Fibroblast of peridontal ligament (primary cell): Measurements from ENCODE around the gene AFDN.

Experiments used
- DNase-seq: peaks from one replicate; pipeline ENCODE4 v3.0.0-alpha.2; 2010; ENCODE audit errors: extremely low read depth

AFDN gene

GRCh38 chr6:167920165-167920564, 93.5 kb downstream of the AFDN start:
- no peak for DNase-seq

GRCh38 chr6:167921831-167922230, 95.1 kb downstream of the AFDN start:
- no peak for DNase-seq

GRCh38 chr6:167925026-167925425, 98.3 kb downstream of the AFDN start:
- DNase-seq, result no peak

DNA sequence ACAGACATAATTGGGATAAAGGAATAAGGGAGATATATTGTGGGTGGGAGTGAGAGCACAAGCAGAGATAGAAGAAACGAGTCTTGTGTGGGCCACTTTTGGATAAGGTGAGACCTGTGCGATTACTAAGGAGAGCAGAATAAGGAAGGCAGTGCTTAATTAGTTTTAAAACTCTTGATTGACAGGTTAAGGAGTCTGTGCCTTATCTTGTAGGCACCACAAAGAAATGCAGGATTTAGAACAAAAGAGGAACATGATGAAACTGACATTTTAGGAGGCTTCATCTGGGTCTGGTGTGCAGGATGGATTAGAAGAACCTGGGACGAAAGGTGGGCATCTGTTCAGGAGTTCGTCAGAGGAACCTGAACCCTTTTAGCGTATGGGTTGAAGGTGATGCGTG, 100.5 kb downstream of the AFDN start:
- no peak for DNase-seq

DNA sequence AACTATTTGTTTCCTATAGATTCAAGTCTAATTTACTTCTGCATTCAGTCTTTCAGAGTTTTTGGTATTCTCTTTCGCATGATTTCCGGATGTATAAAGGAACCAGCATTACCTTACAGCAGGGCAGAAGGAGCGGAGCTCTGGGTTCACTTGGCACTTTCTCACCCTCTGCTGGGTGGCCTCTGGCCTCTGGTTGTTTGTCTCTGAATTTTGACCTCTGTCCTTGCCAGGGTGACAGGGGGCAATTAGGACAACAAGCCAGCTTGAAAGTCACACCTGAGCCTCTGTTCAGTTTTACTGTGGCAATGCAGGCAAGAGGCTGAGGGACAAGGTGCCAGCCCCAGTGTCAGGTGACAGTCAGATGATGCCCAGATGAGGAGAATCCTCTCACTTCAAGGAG, 101.4 kb downstream of the AFDN start:
- DNase-seq, result no peak

DNA sequence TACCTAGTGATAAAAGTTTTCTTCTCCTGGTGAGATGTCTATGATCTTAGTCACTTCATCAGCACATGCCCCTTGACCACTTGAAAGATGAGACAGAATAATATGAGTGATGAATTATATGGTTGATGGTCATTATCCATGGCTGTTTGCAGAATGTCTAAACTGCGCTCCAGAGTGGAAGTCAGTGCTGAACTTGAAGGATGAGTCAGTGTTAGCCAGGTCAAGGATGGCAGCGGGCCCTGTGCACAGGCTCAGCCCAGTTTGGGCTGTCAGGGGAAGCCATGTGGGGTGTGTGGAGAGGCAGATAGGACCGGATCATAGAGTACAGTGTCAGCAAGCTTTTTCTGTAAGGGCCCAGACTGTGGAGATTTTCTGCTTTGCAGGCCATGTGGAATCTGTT, 103.6 kb downstream of the AFDN start:
- peak; percentile 11 for DNase-seq

DNA sequence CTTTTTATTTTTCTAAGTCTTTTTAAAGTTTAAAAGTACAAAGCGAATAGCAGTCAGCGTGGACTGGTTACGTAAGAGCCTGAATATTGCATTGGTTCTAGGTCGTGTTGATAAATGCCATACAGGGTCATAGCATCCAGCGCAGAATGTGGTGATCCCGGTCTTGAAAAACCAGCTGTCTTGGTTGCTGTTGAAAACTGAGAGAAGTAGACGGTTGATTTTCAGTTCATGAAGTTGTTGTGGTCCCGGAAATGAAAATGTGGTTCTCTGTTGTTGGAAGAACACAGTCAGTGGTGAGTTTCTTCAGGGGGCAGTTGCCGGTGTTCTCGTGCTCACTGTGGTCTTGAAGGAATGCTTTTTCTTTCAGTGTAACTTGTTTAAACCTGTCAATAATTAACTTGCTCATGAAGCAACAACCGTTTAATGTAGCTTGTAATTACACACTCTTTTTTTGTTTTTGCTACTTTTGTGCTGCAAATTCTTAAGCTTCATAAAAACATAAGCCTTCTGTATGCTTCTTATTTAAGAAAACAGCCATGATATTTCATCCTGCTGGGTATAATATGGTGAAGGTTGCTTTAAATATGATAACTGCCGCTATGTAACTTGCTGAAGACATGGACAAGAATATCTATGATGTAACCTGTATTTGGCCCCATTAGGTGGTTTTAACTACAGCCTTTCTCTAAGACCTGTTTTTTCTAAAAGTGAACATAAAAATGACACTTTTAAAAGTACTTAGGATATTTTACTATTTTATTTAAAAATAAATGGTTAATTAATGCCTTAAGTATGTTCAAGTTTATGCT, 106.0 kb downstream of the AFDN start:
- DNase-seq, result peak; percentile 89

DNA sequence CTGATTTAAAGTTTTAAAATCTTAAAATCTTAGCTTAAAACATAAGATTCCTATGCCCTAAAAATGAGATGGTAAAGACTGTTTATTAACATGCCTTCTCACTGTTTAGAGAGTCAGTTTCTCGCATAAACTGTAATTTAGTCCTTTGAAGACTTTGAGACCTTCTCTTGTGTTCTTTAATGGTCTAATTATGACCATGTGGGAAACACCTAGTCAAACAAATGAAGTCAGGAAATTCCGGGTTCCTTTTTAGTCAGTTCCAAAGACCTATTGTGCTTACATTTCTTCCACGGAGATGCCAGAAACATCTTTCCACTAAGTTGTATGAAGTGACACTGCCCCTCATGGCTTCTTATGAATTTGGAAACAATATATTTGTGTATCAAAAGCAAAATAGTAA, 106.6 kb downstream of the AFDN start:
- DNase-seq, result peak; percentile 6

DNA sequence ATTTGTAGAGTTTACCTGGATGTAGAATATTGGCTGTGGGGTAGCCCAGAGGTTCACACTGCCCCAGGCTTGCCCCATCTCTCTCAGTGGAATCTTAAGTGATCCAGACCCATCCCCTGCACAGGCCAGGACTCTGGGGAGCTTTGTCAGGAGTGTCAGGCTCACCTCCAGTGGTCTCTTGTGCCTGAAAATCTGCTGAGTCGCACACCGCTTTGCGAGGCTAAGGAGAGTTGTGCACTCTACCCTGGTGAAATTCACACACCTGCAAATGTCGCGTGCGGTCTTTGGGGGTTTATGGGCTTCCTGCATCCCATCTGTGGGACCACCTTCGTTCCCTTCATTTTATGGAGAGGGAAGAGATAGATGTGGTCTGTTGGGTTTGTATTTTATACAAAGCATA, 107.1 kb downstream of the AFDN start:
- DNase-seq, result no peak

DNA sequence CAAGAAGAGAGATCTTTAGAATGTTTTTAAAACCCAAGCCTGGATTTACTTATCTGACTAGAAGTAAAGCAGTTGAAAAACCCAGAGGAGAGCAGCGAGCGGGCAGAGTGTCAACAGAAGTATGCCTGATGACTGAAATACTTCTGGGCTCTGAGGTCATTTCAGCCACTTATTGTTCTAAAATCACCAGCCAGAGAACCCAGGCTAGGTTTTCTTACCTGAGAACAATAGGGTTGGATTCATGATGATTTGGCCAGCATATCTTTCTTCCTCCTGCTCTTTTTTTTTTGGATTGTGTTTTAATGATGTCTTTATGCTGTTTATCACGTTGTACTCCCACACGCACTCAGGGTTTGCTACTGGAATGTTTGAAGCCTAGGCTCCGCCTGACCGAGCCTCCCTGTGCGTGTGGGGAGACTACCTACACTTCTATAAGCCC, 107.7 kb downstream of the AFDN start:
- DNase-seq, result no peak

- no peak for DNase-seq
Observed at GRCh38 chr6:167936051-167936450, 109.3 kb downstream of the AFDN start.

DNA sequence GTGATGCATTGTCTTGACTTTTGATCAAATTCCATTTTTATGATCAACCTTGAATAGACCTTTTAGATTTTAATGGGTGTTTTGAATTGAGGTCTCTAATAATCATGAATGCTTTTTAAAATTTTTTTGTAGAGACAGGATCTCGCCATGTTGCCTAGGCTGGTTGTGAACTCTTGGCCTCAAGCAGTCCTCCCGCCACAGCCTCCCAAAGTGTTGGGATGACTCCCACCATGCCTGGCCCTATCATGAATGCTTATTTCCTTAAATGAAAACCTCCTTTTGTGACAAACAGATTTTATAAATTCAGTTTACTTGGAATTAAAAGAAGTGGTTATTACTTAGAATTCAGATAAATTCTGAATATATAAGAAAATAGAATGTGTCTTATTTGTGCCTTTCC, 110.6 kb downstream of the AFDN start:
- DNase-seq, result no peak

DNA sequence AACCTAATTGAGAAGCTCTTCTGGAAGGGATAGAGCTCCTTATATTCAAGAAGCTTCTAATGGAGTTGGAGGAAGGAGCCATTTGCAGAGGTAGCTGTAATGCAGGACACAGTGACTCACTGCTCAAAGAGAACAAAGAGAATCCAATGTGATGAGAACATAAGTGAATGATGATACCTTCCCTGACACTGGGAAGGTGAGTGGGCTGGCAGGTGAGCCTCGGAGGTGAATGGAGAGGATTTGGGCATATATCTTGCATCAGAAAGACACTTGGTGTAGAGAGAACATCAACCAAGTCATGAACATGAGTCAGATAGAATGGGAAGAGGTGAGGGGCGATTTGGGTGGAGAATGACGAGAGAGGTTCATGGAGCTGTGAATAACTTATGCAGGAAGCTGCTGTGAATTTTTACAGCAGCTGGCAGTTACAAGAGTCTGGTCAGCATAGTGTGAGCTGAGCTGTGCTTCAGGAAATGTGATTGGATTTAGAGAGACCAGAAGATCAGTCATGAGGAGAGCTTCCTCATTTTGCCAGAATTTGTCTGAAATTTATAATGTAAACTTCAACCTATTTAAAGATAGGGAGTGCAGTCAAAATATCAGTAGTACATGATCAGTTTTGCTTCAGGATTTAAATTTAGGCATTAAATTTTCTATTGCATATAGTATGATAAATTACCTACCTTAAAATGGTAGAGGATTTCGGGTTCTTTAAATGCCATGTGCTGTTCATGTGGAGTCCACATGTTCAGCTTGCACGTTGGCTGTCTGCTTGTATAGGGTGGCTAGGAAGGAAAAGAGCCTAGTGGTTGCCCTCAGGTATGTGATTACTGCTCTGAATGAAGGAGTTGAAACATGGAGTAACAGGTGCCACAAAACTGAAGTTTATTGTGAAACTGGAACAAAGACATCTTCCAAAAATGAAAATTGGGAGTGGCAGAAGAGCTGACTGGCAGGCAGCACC, 111.5 kb downstream of the AFDN start:
- DNase-seq, result no peak

DNA sequence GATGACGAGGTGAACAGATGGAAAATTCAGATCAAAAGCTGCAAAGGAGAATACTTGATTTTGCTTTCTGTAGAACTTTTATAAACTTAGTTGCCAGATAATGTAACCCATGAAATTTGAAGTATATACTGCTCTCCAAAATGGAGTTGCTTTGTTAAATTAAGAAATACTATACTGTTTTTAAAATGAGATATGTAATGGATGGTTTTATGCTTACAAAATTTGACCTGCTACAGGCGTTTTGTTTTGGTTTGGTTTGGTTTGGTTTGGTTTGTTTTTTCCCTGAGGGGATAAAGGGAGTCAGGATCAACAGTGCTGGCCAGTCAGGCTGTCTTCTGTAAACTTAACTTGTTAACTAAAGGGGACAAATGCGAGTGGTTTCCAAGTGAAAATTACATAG, 115.1 kb downstream of the AFDN start:
- no peak for DNase-seq

GRCh38 chr6:167944130-167944529, 117.4 kb downstream of the AFDN start:
- DNase-seq, result no peak

DNA sequence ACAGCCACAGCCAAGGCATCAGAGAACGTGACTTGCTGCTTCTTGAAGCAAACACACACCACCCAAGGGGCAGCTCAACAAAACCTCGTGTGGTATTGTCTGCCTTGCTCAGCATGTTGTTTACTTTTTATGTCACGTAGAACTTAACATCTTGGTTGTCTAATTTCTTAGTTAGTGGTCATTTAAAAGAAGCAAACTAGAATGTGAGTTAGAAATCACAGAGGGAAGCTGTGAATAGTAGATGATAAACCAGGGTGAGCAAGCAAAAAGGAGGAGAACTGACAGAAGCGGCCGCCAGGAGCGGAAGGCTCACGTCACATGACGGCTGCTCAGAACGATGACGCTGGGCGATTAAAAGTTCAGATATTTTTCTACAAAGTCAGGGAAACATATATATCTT, 119.3 kb downstream of the AFDN start:
- DNase-seq, result no peak

- DNase-seq, result no peak
Observed at GRCh38 chr6:167946604-167947003, 119.9 kb downstream of the AFDN start.

GRCh38 chr6:167947716-167948115, 121.0 kb downstream of the AFDN start:
- no peak for DNase-seq

GRCh38 chr6:167948716-167949115, 122.0 kb downstream of the AFDN start:
- no peak for DNase-seq

GRCh38 chr6:167949121-167949684, 122.5 kb downstream of the AFDN start:
- no peak for DNase-seq

- no peak for DNase-seq
Observed at GRCh38 chr6:167951781-167952511, 125.2 kb downstream of the AFDN start.

DNA sequence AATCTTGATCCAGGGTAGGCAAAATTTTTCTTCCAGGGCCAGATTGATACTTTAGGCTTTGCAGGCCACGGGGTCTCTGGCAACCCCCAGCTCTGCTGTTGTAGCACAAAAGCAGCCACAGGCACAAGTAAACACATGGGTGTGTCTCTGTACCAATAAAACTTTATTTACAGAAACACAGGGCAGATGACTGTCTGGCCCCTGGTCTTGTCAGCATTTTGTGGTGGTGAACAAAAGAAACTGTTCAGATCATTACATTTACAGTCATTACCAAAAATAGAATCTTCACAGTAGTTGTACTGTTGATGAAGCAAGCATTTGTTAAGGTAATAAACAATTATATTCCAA, 125.8 kb downstream of the AFDN start:
- DNase-seq, result no peak
